ENCODE measurements around the gene CAPN12. TPM values are rescaled to one million over a fixed set of nuclear protein-coding genes. Genes with fewer than 3 reads are reported as not detected.

CAPN12 gene
- total RNA-seq, 3 donors from 2014 or later: 3.1 to 15.9 (median 14.9) TPM

DNA sequence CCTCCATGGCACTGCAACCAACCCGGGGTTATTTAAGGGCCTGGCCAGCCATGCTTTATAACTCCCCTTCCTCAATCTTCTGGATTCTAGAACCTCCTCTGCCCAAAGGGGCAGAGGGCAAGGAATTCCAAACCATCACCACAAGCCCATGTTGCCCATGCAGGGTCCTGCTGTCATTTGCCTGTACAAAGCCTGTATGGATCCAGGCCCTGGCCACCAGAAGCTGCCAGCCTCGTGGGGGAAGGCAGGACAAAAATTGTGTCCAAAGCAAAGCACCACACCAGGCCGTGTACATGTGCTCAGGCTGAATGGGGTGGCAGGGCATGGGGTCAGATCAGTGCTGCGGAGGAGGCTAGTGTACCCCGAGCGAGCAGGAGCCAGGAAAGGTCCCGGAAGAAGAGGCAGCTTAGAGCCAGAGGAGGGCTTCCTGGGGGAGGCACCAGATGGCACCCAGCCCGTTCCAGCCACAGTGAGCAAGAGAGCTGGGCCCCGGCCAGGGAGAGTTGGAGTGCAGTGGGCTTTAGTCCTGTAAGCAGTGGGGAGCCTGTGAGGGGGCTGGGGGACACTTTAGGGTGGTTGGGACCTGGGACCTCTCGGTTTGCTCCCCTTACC is 35.8 kb downstream of the CAPN12 start:
- Histone ChIP-seq H3K9me3 (no peaks in the 10 kb centered on the region), H3K4me3 (no peak overlapping the region), H3K4me1 (ENCODE audit: low read depth) (peaks cover 2% of the 10 kb centered on the region), H3K36me3 (ENCODE audit: low read depth) (peaks cover 21% of the 10 kb centered on the region)
- DNase-seq (no peak), ATAC-seq (no peak)
- TF ChIP-seq, protein P1, sequence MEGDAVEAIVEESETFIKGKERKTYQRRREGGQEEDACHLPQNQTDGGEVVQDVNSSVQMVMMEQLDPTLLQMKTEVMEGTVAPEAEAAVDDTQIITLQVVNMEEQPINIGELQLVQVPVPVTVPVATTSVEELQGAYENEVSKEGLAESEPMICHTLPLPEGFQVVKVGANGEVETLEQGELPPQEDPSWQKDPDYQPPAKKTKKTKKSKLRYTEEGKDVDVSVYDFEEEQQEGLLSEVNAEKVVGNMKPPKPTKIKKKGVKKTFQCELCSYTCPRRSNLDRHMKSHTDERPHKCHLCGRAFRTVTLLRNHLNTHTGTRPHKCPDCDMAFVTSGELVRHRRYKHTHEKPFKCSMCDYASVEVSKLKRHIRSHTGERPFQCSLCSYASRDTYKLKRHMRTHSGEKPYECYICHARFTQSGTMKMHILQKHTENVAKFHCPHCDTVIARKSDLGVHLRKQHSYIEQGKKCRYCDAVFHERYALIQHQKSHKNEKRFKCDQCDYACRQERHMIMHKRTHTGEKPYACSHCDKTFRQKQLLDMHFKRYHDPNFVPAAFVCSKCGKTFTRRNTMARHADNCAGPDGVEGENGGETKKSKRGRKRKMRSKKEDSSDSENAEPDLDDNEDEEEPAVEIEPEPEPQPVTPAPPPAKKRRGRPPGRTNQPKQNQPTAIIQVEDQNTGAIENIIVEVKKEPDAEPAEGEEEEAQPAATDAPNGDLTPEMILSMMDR (IDR thresholded peaks at IDR 0.05): no peak
- intact Hi-C loops (cut with DNase I, micrococcal nuclease): no loop called here

DNA sequence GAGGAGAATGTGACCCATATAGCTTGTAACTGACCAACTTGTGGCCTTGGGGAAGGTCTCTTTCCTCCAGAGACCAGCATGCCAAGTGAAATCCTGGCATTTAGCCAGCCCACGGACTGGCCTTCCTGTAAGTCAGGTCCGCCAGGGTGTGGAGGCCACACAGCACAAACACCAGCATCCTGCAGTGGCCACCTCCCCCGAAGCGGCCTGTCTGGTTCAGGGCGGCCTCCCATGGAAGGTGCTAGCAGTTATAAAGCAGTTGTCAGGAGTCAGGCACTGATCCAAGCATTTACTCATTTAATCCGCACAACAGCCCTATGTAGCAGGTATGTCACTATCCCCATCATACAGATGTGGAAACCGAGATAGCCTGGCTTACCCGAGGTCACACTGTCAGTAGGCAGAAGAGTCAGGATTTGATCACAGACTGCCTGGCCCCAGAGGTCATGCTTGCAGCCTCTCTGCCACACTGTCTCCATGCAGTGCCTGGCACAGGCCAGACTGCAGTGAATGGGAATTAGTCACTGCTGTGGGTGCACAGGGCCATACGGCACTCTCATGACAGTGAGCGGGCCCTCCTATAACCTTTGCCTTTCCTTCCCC is 36.7 kb downstream of the CAPN12 start:
- no peaks in the 10 kb centered on the region for H3K4me1 ChIP-seq (ENCODE audit: low read depth)
- no peaks in the 10 kb centered on the region for H3K9me3 ChIP-seq
- DNase-seq (peak in 2 of 3 donors; percentile 70 to 79), ATAC-seq (peak; percentile 63)
- no peak overlapping the region for H3K4me3 ChIP-seq
- intact Hi-C loops (cut with DNase I, micrococcal nuclease): no loop called here
- TF ChIP-seq, protein P1 (IDR thresholded peaks at IDR 0.05): no peak
- peaks cover 22% of the 10 kb centered on the region for H3K36me3 ChIP-seq (ENCODE audit: low read depth)

DNA sequence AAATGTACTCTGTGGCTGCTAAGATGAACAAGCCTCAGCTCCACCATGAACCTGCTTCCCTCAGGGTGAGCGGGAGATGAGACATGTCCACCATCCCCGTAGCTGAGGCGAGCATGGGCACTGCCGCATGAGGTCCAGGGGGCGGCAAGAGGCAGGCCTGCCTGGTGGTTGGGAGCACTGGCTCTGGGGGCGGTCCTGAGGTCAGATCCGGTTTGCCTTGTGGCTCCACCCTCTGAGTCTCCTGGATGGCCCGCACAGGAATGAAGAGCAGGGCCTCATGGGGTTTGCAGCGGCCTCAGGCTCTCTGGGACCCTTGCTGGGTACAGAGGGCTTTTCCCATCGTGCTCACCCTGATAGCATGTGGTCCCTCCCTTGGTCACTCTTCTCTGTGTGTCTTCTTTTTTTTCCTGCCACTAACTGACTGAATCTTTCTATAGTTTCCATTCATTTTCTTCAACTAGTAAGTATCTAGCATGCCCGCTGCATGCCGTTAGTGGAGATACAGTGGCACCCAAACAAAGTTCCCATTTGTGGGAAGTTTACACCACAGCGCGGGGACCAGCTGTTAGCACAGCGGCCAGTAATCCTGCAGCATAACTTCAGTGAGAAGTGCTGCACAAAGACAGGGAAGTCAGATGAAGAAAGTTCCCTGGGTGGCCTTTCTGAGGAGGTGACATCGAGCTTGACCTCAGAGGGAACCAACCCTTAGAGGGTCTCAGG is 37.3 kb downstream of the CAPN12 start:
- no peaks in the 10 kb centered on the region for H3K4me1 ChIP-seq (ENCODE audit: low read depth)
- no peak overlapping the region for H3K4me3 ChIP-seq
- DNase-seq: no peak
- H3K36me3 ChIP-seq (ENCODE audit: low read depth): peaks cover 27% of the 10 kb centered on the region
- ATAC-seq: no peak
- TF ChIP-seq, protein P1 (IDR thresholded peaks at IDR 0.05): no peak
- intact Hi-C loops (cut with DNase I, micrococcal nuclease): no loop called here
- no peaks in the 10 kb centered on the region for H3K9me3 ChIP-seq

DNA sequence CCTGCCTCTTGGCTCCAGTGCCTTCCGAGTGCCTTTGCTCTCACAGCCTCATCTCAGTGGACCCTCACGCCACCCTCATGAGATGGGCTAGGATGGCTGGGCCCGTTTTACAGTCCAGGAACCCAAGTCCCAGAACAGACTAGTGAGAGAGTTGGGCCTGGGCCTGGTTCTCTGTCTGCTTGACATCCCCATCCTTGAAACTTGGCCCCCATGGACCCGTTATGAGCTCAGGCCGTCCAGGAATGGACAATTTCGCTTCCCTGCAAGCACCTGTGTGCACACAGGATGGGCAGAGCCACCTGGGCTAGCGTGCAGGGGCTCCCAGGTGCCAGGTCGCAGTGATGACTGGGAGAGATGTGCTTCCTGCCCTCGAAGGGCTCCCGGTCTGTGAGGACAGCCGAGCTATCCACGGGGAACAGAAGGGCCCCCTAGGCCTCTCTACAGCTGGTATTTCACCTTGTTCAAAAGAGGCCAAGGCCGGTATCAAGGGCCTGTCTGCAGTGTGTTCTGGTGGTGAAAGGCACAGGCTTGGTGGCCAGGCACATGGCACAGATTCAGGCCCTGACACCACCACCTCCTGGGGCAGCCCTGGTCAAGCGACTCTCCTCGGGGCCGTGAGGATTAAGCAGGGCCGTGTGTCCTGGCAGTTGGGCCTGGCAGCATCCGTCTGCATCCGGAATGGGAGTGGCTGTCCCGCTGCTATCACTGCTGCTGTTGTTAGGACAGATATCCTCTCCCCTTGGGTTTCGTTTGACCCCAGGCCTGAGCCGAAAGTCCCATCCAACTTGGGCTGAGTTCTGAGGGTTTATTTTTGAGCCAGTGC is 38.9 kb downstream of the CAPN12 start:
- intact Hi-C loops (cut with DNase I, micrococcal nuclease): no loop called here
- ATAC-seq: no peak

DNA sequence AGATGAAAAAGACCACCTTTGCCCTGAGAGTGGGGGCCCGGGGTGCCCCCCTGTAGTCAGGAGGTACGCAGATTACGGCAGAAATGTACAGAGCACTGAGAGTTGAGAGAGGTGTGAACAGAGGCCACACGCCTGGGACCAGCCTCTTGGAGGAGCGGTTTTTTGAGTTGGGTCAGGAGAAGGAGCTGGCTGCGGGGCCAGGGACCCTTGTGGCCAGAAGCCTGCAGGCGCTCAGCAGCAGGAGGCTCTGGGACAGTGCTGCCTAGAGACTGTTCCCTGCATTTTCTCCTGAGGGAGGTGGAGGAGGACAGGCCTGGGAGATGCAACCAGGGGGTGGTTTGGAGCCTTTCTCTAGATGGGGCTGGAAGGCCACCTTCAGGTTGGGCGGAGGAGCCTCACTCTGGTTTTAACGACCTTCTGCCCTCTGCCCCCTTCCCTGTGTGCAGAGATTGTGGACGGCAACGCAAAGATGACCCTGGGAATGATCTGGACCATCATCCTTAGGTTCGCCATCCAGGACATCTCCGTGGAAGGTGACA is 39.7 kb downstream of the CAPN12 start:
- TF ChIP-seq, protein P1 (IDR thresholded peaks at IDR 0.05): no peak
- Histone ChIP-seq H3K9me3 (no peaks in the 10 kb centered on the region), H3K4me3 (no peak overlapping the region), H3K36me3 (ENCODE audit: low read depth) (peaks cover 25% of the 10 kb centered on the region), H3K4me1 (ENCODE audit: low read depth) (peaks cover 20% of the 10 kb centered on the region)
- ATAC-seq (no peak), DNase-seq (no peak)
- intact Hi-C loops (cut with DNase I, micrococcal nuclease): no loop called here

More for the DNA sequence above, 38.9 kb downstream of the CAPN12 start:
- no peak for DNase-seq
- Histone ChIP-seq H3K36me3 (ENCODE audit: low read depth) (peaks cover 31% of the 10 kb centered on the region), H3K9me3 (no peaks in the 10 kb centered on the region), H3K4me1 (ENCODE audit: low read depth) (peaks cover 11% of the 10 kb centered on the region), H3K4me3 (no peak overlapping the region)
- TF ChIP-seq, protein P1 (IDR thresholded peaks at IDR 0.05): no peak

Measured in mucosa of descending colon (tissue), 3 donors.